Ovary (tissue), 9 donors: ENCODE results near the gene ADAMTS6. TPM values are rescaled to one million over a fixed set of nuclear protein-coding genes. Genes with fewer than 3 reads are reported as not detected.
"Not testable (repeated sequence)": the region's sequence is repeated elsewhere in the genome, so short reads cannot be mapped to it uniquely, and the experiment has no call there.

Experiments
- DNase-seq, 5 donors: peaks; one replicate each; pipeline ENCODE4 v3.0.0-alpha.2; 2019 to 2020
- H3K27ac ChIP-seq, 2 donors: fragments of 200-600 bp; one replicate each; pipeline versions ENCODE4 v1.5.1 to v1.8.0; 2019 to 2022
- H3K27me3 ChIP-seq: fragments of 200-600 bp; one replicate; pipeline ENCODE4 v1.8.0; 2022
- H3K36me3 ChIP-seq: fragments of 200-600 bp; sonication (generic); one replicate; pipeline ENCODE4 v1.5.1; 2019
- H3K4me1 ChIP-seq: one replicate; pipeline ENCODE4 v1.8.1; 2013; ENCODE audit warnings: mild to moderate bottlenecking, moderate library complexity; ENCODE audit not compliant: insufficient read depth
- H3K4me3 ChIP-seq: fragments of 200-600 bp; sonication (generic); one replicate; pipeline ENCODE4 v1.5.1; 2017
- H3K9me3 ChIP-seq, 2 donors: fragments of 200-600 bp in 1 of 2; sonication (generic) in 1 of 2; one replicate each; pipeline versions ENCODE4 v1.5.1 to v1.8.1; 2013 to 2019; ENCODE audit warnings: mild to moderate bottlenecking in 1 of 2, moderate library complexity in 1 of 2
- CTCF ChIP-seq, 3 donors: fragments of 450-650 bp in 2 of 3; fragments of 200-600 bp in 1 of 3; IDR thresholded peaks; one replicate each; pipeline versions ENCODE4 v1.5.1 to v1.8.0; 2016 to 2022; ENCODE audit warnings: antibody characterized with exemption in 3 of 3, mild to moderate bottlenecking in 1 of 3
- EP300 ChIP-seq: sonication (generic); formaldehyde crosslinking; IDR thresholded peaks from one replicate; pipeline ENCODE4 v1.6.1; 2017; ENCODE audit warnings: antibody characterized with exemption
- POLR2A ChIP-seq: fragments of 450-650 bp; IDR thresholded peaks from one replicate; pipeline ENCODE4 v1.6.1; 2017; ENCODE audit warnings: antibody characterized with exemption, mild to moderate bottlenecking, moderate library complexity
- WGBS, 3 donors: extraction: QIAGEN DNeasy Blood & Tissue Kit in 1 of 3; methylation state at CpG; one replicate each; pipeline versions ENCODE4 v1.1.5 to v1.1.7; 2013 to 2017; 5-methylcytosine and 5-hydroxymethylcytosine counted together
- intact Hi-C, 4 donors: fragments of 100-400 bp; cut with DNase I; formaldehyde crosslinking; loops; one replicate each; pipeline versions ENCODE4 v1.11.0 to v1.15.1; 2022 to 2023
- polyA plus RNA-seq, 2 donors: library from polyadenylated mRNA; stranded (reverse); fragments of 200-250 nt in 1 of 2; fragments of 350-450 nt in 1 of 2; fragmentation: Illumina TruSeq in 1 of 2; extraction: RNeasy Lipid Tissue Mini Kit (QIAGEN cat#74804) in 1 of 2; gene quantifications; one replicate each; pipeline ENCODE4 v1.2.3, GENCODE V29; 2013 to 2014
- total RNA-seq, 7 donors: library from RNA; depleted of rRNA in 2 of 7; stranded (reverse); fragments of >200 nt in 2 of 7; fragmentation: NEBNext Ultra II Directional in 3 of 7; extraction: Animal tissue kit (Norgen Biotek cat#: 25700) in 3 of 7; gene quantifications; one replicate each; pipeline versions ENCODE4 v1.1.0 to v1.2.4, GENCODE V29; 2016 to 2023
- donor health status: DM: no; HTN: no; CAD: no; lungs with moderate emphysema.
- donor health status: DM: no; HTN: no; CAD: no.
- donor health status: Bipolar disorder and iron deficiency.
- donor health status: DM: yes; HTN: yes; CAD: no.
- donor health status: DM: no; HTN: no; CAD: no.
- donor health status: DM: yes; HTN: yes; CAD: no.

ADAMTS6 gene
- total and polyA plus RNA-seq, 9 donors, result 0.96 to 7.2 (median 2.2) TPM

- H3K27ac ChIP-seq, result no peak overlapping the region
- no peak for TF ChIP-seq POLR2A
- TF ChIP-seq EP300, result no peak
- no peak for TF ChIP-seq CTCF (IDR thresholded peaks at IDR 0.05)
- no peak for DNase-seq
- no peaks in the 10 kb centered on the region for H3K4me1 ChIP-seq
- intact Hi-C loops, result no loop called here
- 92 to 96% (median 94%) methylated on average over 2 of the region's 2 CpGs for WGBS, 3 donors
- no peak overlapping the region for H3K4me3 ChIP-seq
- no peaks in the 10 kb centered on the region for H3K36me3 ChIP-seq
- no peaks in the 10 kb centered on the region for H3K9me3 ChIP-seq
- no peaks in the 10 kb centered on the region for H3K27me3 ChIP-seq
Measured at GRCh38 chr5:65508978-65509377, 27.3 kb upstream of the ADAMTS6 start.

GRCh38 chr5:65506961-65507360 is 25.2 kb upstream of the ADAMTS6 start:
- no peaks in the 10 kb centered on the region for H3K36me3 ChIP-seq
- no peaks in the 10 kb centered on the region for H3K9me3 ChIP-seq
- H3K4me3 ChIP-seq, result no peak overlapping the region
- DNase-seq, result no peak
- H3K27ac ChIP-seq, result no peak overlapping the region
- intact Hi-C loops, result no loop called here
- TF ChIP-seq CTCF (IDR thresholded peaks at IDR 0.05) (no peak), POLR2A (no peak), EP300 (no peak)
- WGBS, 3 donors, result 59 to 70% (median 67%) methylated on average over 3 of the region's 3 CpGs
- no peaks in the 10 kb centered on the region for H3K4me1 ChIP-seq
- H3K27me3 ChIP-seq, result no peaks in the 10 kb centered on the region

- DNase-seq, result no peak
- no peaks in the 10 kb centered on the region for H3K27me3 ChIP-seq
- H3K4me3 ChIP-seq, result no peak overlapping the region
- H3K9me3 ChIP-seq, result no peaks in the 10 kb centered on the region
- 92 to 96% (median 95%) methylated on average over 4 of the region's 4 CpGs for WGBS, 3 donors
- no peak overlapping the region for H3K27ac ChIP-seq
- H3K4me1 ChIP-seq, result no peaks in the 10 kb centered on the region
- H3K36me3 ChIP-seq, result no peaks in the 10 kb centered on the region
- TF ChIP-seq EP300 (no peak), CTCF (IDR thresholded peaks at IDR 0.05) (no peak), POLR2A (no peak)
- intact Hi-C loops, result loop anchor here in 2 of 4 donors (5.0 to 10.0 kb wide), 4 partner anchors 534 to 854 kb away; no protein-coding TSS in a partner anchor
Measured at GRCh38 chr5:65489119-65489518, 7.4 kb upstream of the ADAMTS6 start.

- 85 to 88% (median 88%) methylated on average over 7 of the region's 7 CpGs for WGBS, 3 donors
- not testable (repeated sequence) for H3K27me3 ChIP-seq
- intact Hi-C loops, result loop anchor here in 2 of 4 donors (5.0 to 10.0 kb wide), 4 partner anchors 533 to 853 kb away; no protein-coding TSS in a partner anchor
Measured at GRCh38 chr5:65488038-65488687, 6.4 kb upstream of the ADAMTS6 start.

GRCh38 chr5:65486803-65487202 is 5.1 kb upstream of the ADAMTS6 start:
- H3K4me1 ChIP-seq, H3K36me3 ChIP-seq, H3K27me3 ChIP-seq, H3K9me3 ChIP-seq, H3K4me3 ChIP-seq, DNase-seq, H3K27ac ChIP-seq: not testable (repeated sequence)
- WGBS, 3 donors, result 90 to 96% (median 93%) methylated on average over 2 of the region's 2 CpGs
- intact Hi-C loops, result loop anchor here in 2 of 4 donors (5.0 to 10.0 kb wide), 4 partner anchors 532 to 852 kb away; no protein-coding TSS in a partner anchor

More at GRCh38 chr5:65488038-65488687, 6.4 kb upstream of the ADAMTS6 start:
- not testable (repeated sequence) for DNase-seq, H3K27ac ChIP-seq, H3K9me3 ChIP-seq, H3K4me3 ChIP-seq, H3K36me3 ChIP-seq, H3K4me1 ChIP-seq
